Measurements from ENCODE around the gene DGLUCY.
A peak's percentile ranks its signal among the peaks of the same experiment; 100 is the strongest.

The DGLUCY gene, protein sequence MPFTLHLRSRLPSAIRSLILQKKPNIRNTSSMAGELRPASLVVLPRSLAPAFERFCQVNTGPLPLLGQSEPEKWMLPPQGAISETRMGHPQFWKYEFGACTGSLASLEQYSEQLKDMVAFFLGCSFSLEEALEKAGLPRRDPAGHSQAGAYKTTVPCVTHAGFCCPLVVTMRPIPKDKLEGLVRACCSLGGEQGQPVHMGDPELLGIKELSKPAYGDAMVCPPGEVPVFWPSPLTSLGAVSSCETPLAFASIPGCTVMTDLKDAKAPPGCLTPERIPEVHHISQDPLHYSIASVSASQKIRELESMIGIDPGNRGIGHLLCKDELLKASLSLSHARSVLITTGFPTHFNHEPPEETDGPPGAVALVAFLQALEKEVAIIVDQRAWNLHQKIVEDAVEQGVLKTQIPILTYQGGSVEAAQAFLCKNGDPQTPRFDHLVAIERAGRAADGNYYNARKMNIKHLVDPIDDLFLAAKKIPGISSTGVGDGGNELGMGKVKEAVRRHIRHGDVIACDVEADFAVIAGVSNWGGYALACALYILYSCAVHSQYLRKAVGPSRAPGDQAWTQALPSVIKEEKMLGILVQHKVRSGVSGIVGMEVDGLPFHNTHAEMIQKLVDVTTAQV

DNA sequence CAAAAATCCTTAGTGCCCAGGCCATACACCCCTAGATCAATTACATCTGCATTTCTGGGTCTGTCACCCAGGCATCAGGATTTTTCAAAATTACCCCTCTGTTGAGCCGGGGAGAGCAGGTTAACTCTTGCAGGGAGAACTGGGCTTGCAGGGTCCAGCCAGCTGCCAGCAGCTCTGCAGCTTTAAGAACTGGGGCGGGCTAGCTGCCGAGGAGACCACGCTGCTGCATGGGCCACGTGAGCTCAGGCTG lies at the start of gene DGLUCY:
Gene DGLUCY (plus strand): TSS at position 245 of the 250 bp plus-strand sequence. CDS start 46,222 bp downstream, outside the sequence.
- peak; percentile 61 for DNase-seq (ENCODE audit: low read depth)
- TF ChIP-seq, protein P1, sequence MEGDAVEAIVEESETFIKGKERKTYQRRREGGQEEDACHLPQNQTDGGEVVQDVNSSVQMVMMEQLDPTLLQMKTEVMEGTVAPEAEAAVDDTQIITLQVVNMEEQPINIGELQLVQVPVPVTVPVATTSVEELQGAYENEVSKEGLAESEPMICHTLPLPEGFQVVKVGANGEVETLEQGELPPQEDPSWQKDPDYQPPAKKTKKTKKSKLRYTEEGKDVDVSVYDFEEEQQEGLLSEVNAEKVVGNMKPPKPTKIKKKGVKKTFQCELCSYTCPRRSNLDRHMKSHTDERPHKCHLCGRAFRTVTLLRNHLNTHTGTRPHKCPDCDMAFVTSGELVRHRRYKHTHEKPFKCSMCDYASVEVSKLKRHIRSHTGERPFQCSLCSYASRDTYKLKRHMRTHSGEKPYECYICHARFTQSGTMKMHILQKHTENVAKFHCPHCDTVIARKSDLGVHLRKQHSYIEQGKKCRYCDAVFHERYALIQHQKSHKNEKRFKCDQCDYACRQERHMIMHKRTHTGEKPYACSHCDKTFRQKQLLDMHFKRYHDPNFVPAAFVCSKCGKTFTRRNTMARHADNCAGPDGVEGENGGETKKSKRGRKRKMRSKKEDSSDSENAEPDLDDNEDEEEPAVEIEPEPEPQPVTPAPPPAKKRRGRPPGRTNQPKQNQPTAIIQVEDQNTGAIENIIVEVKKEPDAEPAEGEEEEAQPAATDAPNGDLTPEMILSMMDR (IDR thresholded peaks at IDR 0.05; ENCODE audit: low read depth, low read length, missing control alignments), result no peak
- H3K4me3 ChIP-seq (ENCODE audit: low read depth, low read length), result peak within 1 kb of the TSS; percentile 75

DNA sequence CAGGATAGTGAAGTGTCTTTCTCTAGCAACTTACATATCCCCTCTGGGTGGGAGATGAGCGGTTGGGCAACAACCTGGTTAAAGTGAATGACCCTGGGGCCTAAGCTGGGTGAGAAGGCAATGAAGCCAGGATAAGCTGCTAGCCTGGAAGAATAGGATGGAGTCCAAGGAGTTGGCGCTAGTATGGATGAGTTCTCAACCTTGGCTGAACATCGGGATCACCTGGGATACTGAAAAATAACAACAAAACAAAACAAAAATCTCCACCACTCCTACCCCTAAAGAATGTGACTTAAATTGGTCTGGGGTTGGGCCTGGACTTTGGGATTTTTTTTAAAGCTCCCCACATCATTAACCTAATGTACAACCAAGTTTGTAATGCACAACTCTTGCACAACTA lies 48.6 kb upstream of the DGLUCY start:
- DNase-seq (ENCODE audit: low read depth), result no peak
- no peak overlapping the region for H3K4me3 ChIP-seq (ENCODE audit: low read depth, low read length)
- TF ChIP-seq, protein P1 (IDR thresholded peaks at IDR 0.05; ENCODE audit: low read depth, low read length, missing control alignments), result peak; percentile 1

DNA sequence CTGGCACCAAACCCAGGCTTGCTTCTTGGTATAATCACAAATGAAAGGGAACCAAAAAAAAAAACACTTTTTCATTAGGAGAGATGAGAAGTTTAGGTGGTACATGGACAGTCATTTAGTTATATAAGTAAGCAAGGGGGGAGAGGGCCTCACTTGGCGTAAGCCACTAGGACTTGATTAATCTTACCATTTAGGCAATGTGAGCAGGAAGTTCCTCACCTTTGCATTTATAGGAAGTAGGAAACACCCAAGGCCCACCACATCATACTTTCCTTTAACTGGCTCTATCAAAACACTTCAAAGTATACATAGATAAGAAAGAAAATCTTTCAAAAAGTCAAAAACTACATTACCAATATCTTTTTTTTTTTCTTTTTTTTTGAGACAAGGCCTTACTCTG lies 46.7 kb upstream of the DGLUCY start:
- TF ChIP-seq, protein P1 (IDR thresholded peaks at IDR 0.05; ENCODE audit: low read depth, low read length, missing control alignments), result no peak
- no peak for DNase-seq (ENCODE audit: low read depth)
- H3K4me3 ChIP-seq (ENCODE audit: low read depth, low read length), result no peak overlapping the region

DNA sequence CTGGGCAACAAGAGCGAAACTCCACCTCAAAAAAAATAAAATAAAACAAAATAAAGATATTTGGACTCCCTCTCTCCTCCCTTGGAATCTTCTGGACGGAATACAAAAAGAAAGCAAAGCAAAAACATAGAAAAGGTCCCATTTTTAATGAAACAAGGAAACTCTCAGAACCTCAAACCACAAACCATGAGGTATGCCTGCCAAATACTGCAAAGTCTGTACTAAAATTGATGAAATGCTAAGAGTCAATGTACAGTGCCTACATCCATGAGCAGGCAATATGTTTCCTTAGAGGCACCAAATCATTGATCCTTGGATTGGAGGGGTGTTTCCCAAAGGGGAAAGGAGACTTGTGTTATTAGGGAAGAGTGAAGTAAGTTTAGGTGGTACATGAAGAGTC lies 45.2 kb upstream of the DGLUCY start:
- H3K4me3 ChIP-seq (ENCODE audit: low read depth, low read length), result no peak overlapping the region
- DNase-seq (ENCODE audit: low read depth), result no peak
- TF ChIP-seq, protein P1 (IDR thresholded peaks at IDR 0.05; ENCODE audit: low read depth, low read length, missing control alignments), result no peak

DNA sequence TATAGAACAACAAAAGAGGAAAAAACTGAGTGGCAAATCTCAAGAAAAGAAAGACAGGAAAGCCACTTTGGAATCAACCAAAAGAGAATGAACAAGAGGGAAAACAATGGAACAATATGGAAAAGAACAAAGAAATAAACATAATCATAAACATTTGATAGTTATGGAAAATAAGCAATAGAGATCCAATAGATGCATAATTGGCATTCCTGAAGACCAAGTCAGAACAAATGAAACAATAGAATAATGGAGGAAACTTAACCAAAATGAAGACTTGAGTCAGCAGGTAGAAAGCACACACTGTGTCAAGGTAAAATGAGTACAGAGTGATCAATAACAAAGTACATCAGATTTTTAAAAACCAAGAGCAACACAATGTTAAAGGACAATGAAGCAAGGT lies 43.3 kb upstream of the DGLUCY start:
- TF ChIP-seq, protein P1 (IDR thresholded peaks at IDR 0.05; ENCODE audit: low read depth, low read length, missing control alignments), result no peak
- H3K4me3 ChIP-seq (ENCODE audit: low read depth, low read length), result no peak overlapping the region
- no peak for DNase-seq (ENCODE audit: low read depth)

DNA sequence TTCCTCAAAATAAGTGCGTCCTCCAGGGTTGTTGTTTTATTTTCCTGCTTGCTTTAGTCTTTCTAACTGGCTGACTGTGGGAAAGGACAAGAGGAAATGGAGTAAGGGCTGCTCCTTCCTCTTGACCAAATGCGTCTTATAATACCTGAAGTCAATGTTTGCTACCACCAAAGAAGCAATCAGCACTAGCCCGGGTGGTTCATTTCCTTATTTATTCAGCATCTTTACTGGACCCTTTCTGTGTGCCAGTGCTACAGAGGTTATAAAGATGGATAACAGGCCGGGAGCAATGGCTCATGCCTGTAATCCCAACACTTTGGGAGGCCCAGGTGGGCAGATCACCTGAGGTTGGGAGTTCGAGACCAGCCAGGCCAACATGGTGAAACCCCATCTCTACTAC lies 38.3 kb upstream of the DGLUCY start:
- TF ChIP-seq, protein P1 (IDR thresholded peaks at IDR 0.05; ENCODE audit: low read depth, low read length, missing control alignments), result no peak
- H3K4me3 ChIP-seq (ENCODE audit: low read depth, low read length), result no peak overlapping the region
- no peak for DNase-seq (ENCODE audit: low read depth)
